ENCODE data around the gene NPAT.

DNA sequence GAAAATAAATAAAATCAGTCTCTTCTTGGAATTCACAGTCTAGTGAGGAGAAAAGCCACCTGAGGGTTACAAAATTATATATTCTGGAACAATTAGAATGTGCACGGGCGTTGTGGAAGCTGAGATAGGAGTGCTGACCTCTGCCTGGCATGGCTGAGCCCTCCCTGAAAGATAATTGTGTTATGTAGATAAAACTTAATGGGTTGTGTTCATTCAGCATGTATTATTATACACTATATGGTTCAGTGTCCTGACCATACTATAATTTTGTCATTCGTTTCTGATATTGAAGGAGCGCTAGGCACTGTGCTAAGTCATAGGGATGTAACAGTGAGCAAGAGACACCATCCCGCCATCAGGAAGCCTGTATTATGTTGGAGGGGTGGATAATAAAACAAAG, 97.3 kb downstream of the NPAT start:
- TF ChIP-seq, protein P1, sequence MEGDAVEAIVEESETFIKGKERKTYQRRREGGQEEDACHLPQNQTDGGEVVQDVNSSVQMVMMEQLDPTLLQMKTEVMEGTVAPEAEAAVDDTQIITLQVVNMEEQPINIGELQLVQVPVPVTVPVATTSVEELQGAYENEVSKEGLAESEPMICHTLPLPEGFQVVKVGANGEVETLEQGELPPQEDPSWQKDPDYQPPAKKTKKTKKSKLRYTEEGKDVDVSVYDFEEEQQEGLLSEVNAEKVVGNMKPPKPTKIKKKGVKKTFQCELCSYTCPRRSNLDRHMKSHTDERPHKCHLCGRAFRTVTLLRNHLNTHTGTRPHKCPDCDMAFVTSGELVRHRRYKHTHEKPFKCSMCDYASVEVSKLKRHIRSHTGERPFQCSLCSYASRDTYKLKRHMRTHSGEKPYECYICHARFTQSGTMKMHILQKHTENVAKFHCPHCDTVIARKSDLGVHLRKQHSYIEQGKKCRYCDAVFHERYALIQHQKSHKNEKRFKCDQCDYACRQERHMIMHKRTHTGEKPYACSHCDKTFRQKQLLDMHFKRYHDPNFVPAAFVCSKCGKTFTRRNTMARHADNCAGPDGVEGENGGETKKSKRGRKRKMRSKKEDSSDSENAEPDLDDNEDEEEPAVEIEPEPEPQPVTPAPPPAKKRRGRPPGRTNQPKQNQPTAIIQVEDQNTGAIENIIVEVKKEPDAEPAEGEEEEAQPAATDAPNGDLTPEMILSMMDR (IDR thresholded peaks at IDR 0.05; ENCODE audit: insufficient read depth, low read length), result no peak
- TF ChIP-seq POLR2AphosphoS5 (IDR thresholded peaks at IDR 0.05; ENCODE audit: low read depth) (no peak), GABPA (IDR thresholded peaks at IDR 0.05; ENCODE audit: low read depth) (no peak), SPI1 (IDR thresholded peaks at IDR 0.05; ENCODE audit: borderline replicate concordance, low read depth) (no peak)
- TF ChIP-seq, protein P2, sequence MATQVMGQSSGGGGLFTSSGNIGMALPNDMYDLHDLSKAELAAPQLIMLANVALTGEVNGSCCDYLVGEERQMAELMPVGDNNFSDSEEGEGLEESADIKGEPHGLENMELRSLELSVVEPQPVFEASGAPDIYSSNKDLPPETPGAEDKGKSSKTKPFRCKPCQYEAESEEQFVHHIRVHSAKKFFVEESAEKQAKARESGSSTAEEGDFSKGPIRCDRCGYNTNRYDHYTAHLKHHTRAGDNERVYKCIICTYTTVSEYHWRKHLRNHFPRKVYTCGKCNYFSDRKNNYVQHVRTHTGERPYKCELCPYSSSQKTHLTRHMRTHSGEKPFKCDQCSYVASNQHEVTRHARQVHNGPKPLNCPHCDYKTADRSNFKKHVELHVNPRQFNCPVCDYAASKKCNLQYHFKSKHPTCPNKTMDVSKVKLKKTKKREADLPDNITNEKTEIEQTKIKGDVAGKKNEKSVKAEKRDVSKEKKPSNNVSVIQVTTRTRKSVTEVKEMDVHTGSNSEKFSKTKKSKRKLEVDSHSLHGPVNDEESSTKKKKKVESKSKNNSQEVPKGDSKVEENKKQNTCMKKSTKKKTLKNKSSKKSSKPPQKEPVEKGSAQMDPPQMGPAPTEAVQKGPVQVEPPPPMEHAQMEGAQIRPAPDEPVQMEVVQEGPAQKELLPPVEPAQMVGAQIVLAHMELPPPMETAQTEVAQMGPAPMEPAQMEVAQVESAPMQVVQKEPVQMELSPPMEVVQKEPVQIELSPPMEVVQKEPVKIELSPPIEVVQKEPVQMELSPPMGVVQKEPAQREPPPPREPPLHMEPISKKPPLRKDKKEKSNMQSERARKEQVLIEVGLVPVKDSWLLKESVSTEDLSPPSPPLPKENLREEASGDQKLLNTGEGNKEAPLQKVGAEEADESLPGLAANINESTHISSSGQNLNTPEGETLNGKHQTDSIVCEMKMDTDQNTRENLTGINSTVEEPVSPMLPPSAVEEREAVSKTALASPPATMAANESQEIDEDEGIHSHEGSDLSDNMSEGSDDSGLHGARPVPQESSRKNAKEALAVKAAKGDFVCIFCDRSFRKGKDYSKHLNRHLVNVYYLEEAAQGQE (IDR thresholded peaks at IDR 0.05; ENCODE audit: insufficient replicate concordance, low read depth), result no peak

Data from HL-60 (cell line).